Measurements from ENCODE around the gene SUCLG2.

GRCh38 chr3:67657192-67657591 is 2.8 kb upstream of the SUCLG2 start:
- no peak for TF ChIP-seq CTCF (IDR thresholded peaks at IDR 0.05)
- no peak for TF ChIP-seq EZH2 (IDR thresholded peaks at IDR 0.05)
